ENCODE measurements around the gene PELI2. TPM values are rescaled to one million over a fixed set of nuclear protein-coding genes. Genes with fewer than 3 reads are reported as not detected.

PELI2 gene
- total RNA-seq, 1 donor from 2014 or later = 40.6 TPM

DNA sequence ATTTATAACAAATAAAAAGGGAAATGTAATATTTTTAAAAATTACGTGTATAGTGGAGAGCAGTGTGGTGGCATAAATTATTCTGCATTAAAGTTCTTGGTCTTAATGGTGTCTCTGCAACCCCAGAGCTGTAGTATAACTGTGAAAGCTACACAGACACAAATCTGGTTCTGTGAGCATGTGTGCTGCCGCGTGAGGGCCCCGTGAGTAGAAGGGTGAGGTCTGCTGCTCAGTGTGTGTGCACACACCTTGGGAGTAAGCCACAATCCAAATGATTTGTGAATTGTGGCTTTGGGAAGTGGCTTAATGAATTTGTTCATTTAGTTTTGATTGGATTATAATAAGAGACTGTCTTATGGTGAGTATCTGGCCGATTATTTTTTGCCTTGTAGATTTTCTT is 16.8 kb downstream of the PELI2 start:
- Mint-ChIP-seq H3K36me3 (ENCODE audit: low read depth, unreplicated experiment) (no peaks in the 10 kb centered on the region), H3K9me3 (ENCODE audit: unreplicated experiment) (no peaks in the 10 kb centered on the region), H3K27ac (ENCODE audit: unreplicated experiment) (no peak overlapping the region), H3K4me3 (ENCODE audit: unreplicated experiment) (no peak overlapping the region), H3K4me1 (ENCODE audit: unreplicated experiment) (peaks cover 63% of the 10 kb centered on the region), H3K27me3 (ENCODE audit: unreplicated experiment) (peaks cover 1% of the 10 kb centered on the region)
- TF ChIP-seq, protein P1, sequence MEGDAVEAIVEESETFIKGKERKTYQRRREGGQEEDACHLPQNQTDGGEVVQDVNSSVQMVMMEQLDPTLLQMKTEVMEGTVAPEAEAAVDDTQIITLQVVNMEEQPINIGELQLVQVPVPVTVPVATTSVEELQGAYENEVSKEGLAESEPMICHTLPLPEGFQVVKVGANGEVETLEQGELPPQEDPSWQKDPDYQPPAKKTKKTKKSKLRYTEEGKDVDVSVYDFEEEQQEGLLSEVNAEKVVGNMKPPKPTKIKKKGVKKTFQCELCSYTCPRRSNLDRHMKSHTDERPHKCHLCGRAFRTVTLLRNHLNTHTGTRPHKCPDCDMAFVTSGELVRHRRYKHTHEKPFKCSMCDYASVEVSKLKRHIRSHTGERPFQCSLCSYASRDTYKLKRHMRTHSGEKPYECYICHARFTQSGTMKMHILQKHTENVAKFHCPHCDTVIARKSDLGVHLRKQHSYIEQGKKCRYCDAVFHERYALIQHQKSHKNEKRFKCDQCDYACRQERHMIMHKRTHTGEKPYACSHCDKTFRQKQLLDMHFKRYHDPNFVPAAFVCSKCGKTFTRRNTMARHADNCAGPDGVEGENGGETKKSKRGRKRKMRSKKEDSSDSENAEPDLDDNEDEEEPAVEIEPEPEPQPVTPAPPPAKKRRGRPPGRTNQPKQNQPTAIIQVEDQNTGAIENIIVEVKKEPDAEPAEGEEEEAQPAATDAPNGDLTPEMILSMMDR (IDR thresholded peaks at IDR 0.05; ENCODE audit: unreplicated experiment) = no peak
- DNase-seq (ENCODE audit: low spot score) = no peak

DNA sequence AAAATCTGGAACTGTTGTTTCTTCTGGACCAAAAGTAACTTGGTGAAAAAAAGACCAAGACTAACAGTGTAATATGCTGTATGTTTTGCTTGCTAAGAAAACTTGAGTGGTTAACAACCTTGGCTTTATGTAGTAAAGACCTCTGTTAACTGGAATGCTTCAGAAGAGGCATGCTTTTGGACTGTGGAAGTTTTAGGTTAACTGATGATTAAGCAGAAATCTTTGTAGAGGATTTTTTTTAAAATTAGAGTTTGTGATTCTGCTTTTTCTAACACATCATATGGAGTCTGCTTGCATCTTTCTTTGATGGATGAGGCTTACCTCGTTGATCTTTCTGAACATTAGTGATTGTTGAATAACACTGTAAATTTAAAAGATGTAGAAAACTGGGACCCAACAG is 17.5 kb downstream of the PELI2 start:
- Mint-ChIP-seq H3K9me3 (ENCODE audit: unreplicated experiment) (no peaks in the 10 kb centered on the region), H3K27ac (ENCODE audit: unreplicated experiment) (no peak overlapping the region), H3K4me3 (ENCODE audit: unreplicated experiment) (no peak overlapping the region), H3K27me3 (ENCODE audit: unreplicated experiment) (peaks cover 1% of the 10 kb centered on the region), H3K36me3 (ENCODE audit: low read depth, unreplicated experiment) (no peaks in the 10 kb centered on the region), H3K4me1 (ENCODE audit: unreplicated experiment) (peaks cover 64% of the 10 kb centered on the region)
- no peak for DNase-seq (ENCODE audit: low spot score)
- TF ChIP-seq, protein P1 (IDR thresholded peaks at IDR 0.05; ENCODE audit: unreplicated experiment) = no peak

DNA sequence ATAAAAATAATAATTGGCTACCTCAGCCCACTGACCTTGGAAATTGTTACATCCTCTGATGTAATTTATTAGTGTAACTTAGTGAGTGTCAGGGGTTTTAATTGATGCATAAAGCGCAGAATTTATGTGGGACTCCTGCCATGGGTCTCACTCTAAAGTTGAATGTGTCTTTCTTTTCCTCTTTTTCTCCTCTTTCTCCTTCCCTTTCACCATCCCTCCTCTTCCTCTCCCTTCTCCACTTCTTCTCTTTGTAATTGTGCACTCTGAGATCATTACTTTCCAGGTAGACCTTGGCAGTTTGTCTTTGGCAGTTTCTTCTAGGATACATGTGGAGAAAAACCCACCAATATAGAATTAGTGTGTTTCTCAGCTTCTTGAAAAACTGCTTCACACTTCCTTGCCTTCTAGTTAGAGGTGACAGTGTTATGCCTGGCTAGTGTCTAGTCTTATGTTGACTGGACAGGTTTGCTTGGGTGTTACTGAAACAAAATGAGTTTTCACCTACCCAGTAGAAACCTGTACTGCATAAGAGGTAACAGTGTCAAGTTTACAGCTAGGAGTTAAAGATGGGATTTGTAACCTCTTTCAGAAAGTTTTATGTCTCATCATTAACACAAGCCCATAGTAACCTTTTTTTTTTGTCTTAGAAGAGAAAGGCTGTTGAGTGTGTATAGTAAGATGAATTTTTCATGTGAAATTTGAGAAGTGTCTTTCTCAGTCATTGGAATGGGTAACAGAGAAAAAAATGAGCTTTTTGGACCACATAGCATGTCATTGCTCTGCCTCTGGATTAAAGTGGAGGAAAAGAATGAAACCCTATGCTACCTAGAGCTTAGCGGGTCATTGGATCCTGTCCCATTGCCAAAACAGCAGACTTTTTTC is 18.6 kb downstream of the PELI2 start:
- H3K36me3 Mint-ChIP-seq (ENCODE audit: low read depth, unreplicated experiment) = no peaks in the 10 kb centered on the region
- peaks cover 3% of the 10 kb centered on the region for H3K27me3 Mint-ChIP-seq (ENCODE audit: unreplicated experiment)
- no peak for DNase-seq (ENCODE audit: low spot score)
- H3K27ac Mint-ChIP-seq (ENCODE audit: unreplicated experiment) = peak overlapping the region; percentile 10
- peaks cover 59% of the 10 kb centered on the region for H3K4me1 Mint-ChIP-seq (ENCODE audit: unreplicated experiment)
- TF ChIP-seq, protein P1 (IDR thresholded peaks at IDR 0.05; ENCODE audit: unreplicated experiment) = no peak
- H3K4me3 Mint-ChIP-seq (ENCODE audit: unreplicated experiment) = no peak overlapping the region
- H3K9me3 Mint-ChIP-seq (ENCODE audit: unreplicated experiment) = no peaks in the 10 kb centered on the region

DNA sequence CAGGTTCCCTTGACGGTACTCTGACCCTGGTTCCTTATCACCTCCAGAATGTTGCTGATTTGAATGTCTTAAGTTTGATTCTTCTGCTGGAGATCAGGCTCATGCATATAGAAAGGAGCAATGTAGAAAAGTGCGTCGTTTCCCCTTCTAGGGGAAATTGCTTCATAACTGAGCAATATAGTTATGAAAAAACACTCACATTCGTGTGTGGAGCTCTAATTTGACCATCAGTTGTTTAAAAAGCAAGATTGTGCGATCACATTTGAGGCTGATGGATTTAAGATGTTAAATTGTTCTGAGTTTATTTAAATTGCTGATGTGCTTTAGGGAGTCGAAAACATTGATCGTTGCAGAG is 19.2 kb downstream of the PELI2 start:
- Mint-ChIP-seq H3K4me1 (ENCODE audit: unreplicated experiment) (peaks cover 55% of the 10 kb centered on the region), H3K4me3 (ENCODE audit: unreplicated experiment) (no peak overlapping the region), H3K36me3 (ENCODE audit: low read depth, unreplicated experiment) (no peaks in the 10 kb centered on the region), H3K27ac (ENCODE audit: unreplicated experiment) (peak overlapping the region; percentile 10), H3K9me3 (ENCODE audit: unreplicated experiment) (no peaks in the 10 kb centered on the region), H3K27me3 (ENCODE audit: unreplicated experiment) (peaks cover 3% of the 10 kb centered on the region)
- no peak for DNase-seq (ENCODE audit: low spot score)
- TF ChIP-seq, protein P1 (IDR thresholded peaks at IDR 0.05; ENCODE audit: unreplicated experiment) = no peak

DNA sequence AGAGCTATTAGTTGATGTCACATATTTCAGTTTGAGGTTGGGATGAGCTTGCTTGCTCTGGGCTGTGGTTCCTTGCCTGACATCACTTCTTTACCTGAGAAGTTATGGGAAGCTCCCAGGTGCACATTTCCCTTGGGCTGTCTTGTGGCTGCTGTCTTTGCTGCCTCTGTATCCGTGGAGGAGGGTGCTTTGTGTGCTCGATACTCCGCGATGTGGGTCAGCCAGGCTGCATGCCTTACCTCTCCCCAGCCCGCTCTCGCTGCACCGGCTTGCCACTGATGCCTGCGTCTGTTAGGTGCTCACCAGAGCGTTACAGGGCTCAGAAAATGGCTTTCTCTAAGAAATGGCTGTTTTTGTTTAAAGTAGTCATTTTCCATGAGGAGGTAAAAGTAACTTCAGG is 19.6 kb downstream of the PELI2 start:
- Mint-ChIP-seq H3K4me1 (ENCODE audit: unreplicated experiment) (peaks cover 51% of the 10 kb centered on the region), H3K27me3 (ENCODE audit: unreplicated experiment) (peaks cover 3% of the 10 kb centered on the region), H3K4me3 (ENCODE audit: unreplicated experiment) (no peak overlapping the region), H3K27ac (ENCODE audit: unreplicated experiment) (no peak overlapping the region), H3K36me3 (ENCODE audit: low read depth, unreplicated experiment) (no peaks in the 10 kb centered on the region), H3K9me3 (ENCODE audit: unreplicated experiment) (no peaks in the 10 kb centered on the region)
- TF ChIP-seq, protein P1 (IDR thresholded peaks at IDR 0.05; ENCODE audit: unreplicated experiment) = no peak
- no peak for DNase-seq (ENCODE audit: low spot score)

All from endothelial cell (in vitro differentiated cells).